HCT116 (cell line): ENCODE data around the gene WHAMM.

Experiments
- POLR2A ChIP-seq: IDR thresholded peaks from 2 replicates; pipeline ENCODE4 v1.7.0; 2011; ENCODE audit warnings: borderline replicate concordance; ENCODE audit not compliant: insufficient read depth, insufficient read length; ENCODE audit errors: extremely low read depth
- POLR2AphosphoS5 ChIP-seq: IDR thresholded peaks from 2 replicates; pipeline ENCODE4 v1.6.1; 2011; ENCODE audit warnings: mild to moderate bottlenecking, low read depth, low read length, moderate library complexity
- TF ChIP-seq, protein P1 (sequence below), 3 experiments: fragments of 200-600 bp in 1 of 3; sonication (generic) in 1 of 3; IDR thresholded peaks in 2 of 3; conservative IDR thresholded peaks in 1 of 3; 2 replicates each; pipeline ENCODE4 v1.5.1; 2012 to 2017; ENCODE audit warnings: low read depth in 2 of 3, low read length in 2 of 3, antibody characterized with exemption in 1 of 3, borderline replicate concordance in 1 of 3, control low read depth in 1 of 3, mild to moderate bottlenecking in 1 of 3, mixed read lengths in 1 of 3, mixed run types in 1 of 3, moderate library complexity in 1 of 3; ENCODE audit not compliant: insufficient read depth in 1 of 3

DNA sequence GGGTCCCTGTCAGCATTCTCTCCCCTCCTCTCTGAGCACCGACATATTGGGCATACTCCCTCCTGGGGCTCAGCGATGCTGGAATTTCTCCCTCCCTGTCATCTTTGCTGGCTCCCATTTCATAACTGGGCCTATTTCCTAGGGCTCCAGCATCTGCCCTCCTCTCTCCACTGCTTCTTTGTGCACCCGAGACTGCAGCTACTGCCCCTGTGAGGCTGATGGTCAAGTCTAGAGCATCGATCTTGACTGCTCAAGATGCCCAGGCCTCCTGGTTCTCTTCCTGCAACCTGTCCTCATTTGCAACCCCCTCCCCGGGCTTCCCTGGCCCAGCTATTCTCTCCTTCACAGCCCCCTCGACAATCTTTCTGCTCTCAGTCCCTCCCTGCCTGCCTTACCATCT, 53.5 kb downstream of the WHAMM start:
- TF ChIP-seq, protein P1, sequence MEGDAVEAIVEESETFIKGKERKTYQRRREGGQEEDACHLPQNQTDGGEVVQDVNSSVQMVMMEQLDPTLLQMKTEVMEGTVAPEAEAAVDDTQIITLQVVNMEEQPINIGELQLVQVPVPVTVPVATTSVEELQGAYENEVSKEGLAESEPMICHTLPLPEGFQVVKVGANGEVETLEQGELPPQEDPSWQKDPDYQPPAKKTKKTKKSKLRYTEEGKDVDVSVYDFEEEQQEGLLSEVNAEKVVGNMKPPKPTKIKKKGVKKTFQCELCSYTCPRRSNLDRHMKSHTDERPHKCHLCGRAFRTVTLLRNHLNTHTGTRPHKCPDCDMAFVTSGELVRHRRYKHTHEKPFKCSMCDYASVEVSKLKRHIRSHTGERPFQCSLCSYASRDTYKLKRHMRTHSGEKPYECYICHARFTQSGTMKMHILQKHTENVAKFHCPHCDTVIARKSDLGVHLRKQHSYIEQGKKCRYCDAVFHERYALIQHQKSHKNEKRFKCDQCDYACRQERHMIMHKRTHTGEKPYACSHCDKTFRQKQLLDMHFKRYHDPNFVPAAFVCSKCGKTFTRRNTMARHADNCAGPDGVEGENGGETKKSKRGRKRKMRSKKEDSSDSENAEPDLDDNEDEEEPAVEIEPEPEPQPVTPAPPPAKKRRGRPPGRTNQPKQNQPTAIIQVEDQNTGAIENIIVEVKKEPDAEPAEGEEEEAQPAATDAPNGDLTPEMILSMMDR (IDR thresholded peaks at IDR 0.05 in 2 of 3, conservative IDR thresholded peaks at IDR 0.05 in 1 of 3; ENCODE audit: borderline replicate concordance in 1 of 3, insufficient read depth in 1 of 3, low read depth in 2 of 3, low read length in 2 of 3): no peak
- no peak for TF ChIP-seq POLR2A
- TF ChIP-seq POLR2AphosphoS5: no peak
